PC-9 (cell line): ENCODE data around the gene MS4A15. TPM values are rescaled to one million over a fixed set of nuclear protein-coding genes. Genes with fewer than 3 reads are reported as not detected.

Experiments
- BruUV-seq: library from RNA; stranded (reverse); fragments of 400-500 nt; replicated peaks from 2 replicates; lab custom pipeline; 2021; lab: Mats Ljungman, UMichigan
- CTCF ChIA-PET: fragments of 300-600 bp; sonication (Branson Sonifier 250); formaldehyde crosslinking; loops from one replicate; lab custom pipeline; 2022; ENCODE audit warnings: antibody characterized with exemption; lab: Charles Lee
- POLR2A ChIA-PET: fragments of 300-600 bp; sonication (Branson Sonifier 250); formaldehyde crosslinking; loops from one replicate; lab custom pipeline; 2022; ENCODE audit warnings: antibody characterized with exemption; ENCODE audit not compliant: unreplicated experiment; lab: Charles Lee
- DNase-seq, 2 experiments: peaks; one replicate each; pipeline versions ENCODE4 v3.0.0 to v3.0.0-alpha.2; 2015 to 2022; ENCODE audit warnings: mixed read lengths in 1 of 2
- H2AFZ ChIP-seq: fragments of 200-600 bp; sonication (generic); 2 replicates; pipeline ENCODE4 v1.8.1; 2017; ENCODE audit warnings: antibody characterized with exemption
- H3F3A ChIP-seq: fragments of 200-600 bp; sonication (generic); 2 replicates; pipeline ENCODE4 v1.8.1; 2017; ENCODE audit warnings: antibody characterized with exemption, mild to moderate bottlenecking, low read depth; ENCODE audit not compliant: insufficient read depth
- H3K27ac ChIP-seq: fragments of 200-600 bp; sonication (generic); 2 replicates; pipeline ENCODE4 v1.6.1; 2016; ENCODE audit warnings: mixed run types
- H3K27me3 ChIP-seq: fragments of 200-600 bp; sonication (generic); 2 replicates; pipeline ENCODE4 v1.6.1; 2016; ENCODE audit warnings: low read depth, mixed run types; ENCODE audit not compliant: insufficient read depth
- H3K36me3 ChIP-seq: fragments of 200-600 bp; sonication (generic); 2 replicates; pipeline ENCODE4 v1.6.1; 2016; ENCODE audit warnings: low read depth, mixed run types
- H3K4me1 ChIP-seq: fragments of 200-600 bp; sonication (generic); replicated peaks from 2 replicates; pipeline ENCODE4 v1.6.1; 2016; ENCODE audit warnings: mixed run types; ENCODE audit not compliant: insufficient read depth
- H3K4me2 ChIP-seq: fragments of 200-600 bp; sonication (generic); 2 replicates; pipeline ENCODE4 v1.6.1; 2017; ENCODE audit warnings: mixed run types
- H3K4me3 ChIP-seq: fragments of 200-600 bp; sonication (generic); 2 replicates; pipeline ENCODE4 v1.6.1; 2016; ENCODE audit warnings: mixed run types
- H3K79me2 ChIP-seq: fragments of 200-600 bp; sonication (generic); 2 replicates; pipeline ENCODE4 v1.6.1; 2017; ENCODE audit warnings: low read depth, mixed run types
- H3K9me2 ChIP-seq: fragments of 200-600 bp; sonication (generic); 2 replicates; pipeline ENCODE4 v1.8.1; 2017; ENCODE audit warnings: mild to moderate bottlenecking; ENCODE audit not compliant: insufficient read depth
- H3K9me3 ChIP-seq: fragments of 200-600 bp; sonication (generic); 2 replicates; pipeline ENCODE4 v1.8.1; 2016; ENCODE audit warnings: low read depth; ENCODE audit not compliant: insufficient read depth
- H4K20me1 ChIP-seq: fragments of 200-600 bp; sonication (generic); 2 replicates; pipeline ENCODE4 v1.8.1; 2017; ENCODE audit not compliant: insufficient read depth
- EZH2 ChIP-seq: fragments of 200-600 bp; sonication (generic); IDR thresholded peaks from 2 replicates; pipeline ENCODE4 v1.8.0; 2017; ENCODE audit warnings: antibody characterized with exemption, low read depth
- intact Hi-C: fragments of 100-400 bp; cut with micrococcal nuclease; formaldehyde crosslinking; loops from one replicate; pipeline ENCODE4 v1.10.0; 2022; ENCODE audit not compliant: unreplicated experiment
- total RNA-seq: library from RNA; stranded (reverse); gene quantifications from 2 replicates; pipeline ENCODE4 v1.2.3, GENCODE V29; 2021
- TF ChIP-seq, protein P1 (sequence below): fragments of 200-600 bp; sonication (generic); conservative IDR thresholded peaks from 2 replicates; pipeline ENCODE4 v1.6.1; 2017; ENCODE audit warnings: mixed run types, antibody characterized with exemption, mild to moderate bottlenecking, moderate library complexity

Gene MS4A15
- total RNA-seq, 1 experiment from 2014 or later: not detected

DNA sequence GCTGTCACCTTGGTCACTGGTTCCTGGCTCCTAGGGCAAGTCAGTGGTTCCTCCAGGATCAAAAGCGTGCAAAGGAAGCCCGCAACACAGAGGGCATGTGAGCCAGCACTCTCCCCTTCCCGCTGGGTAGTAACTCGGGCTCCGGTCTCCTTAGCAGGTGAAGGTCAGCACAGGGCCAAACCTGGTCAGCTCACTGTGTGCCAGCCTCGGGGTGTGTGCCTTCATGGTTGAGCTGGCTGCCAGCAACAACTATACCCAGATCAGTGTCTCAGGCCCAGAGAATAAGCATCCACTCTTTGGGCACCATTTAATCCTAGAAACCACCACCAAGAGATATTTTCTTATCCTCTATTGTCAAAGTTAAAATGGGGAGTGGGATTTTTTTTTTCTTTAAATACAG lies 69.1 kb downstream of the MS4A15 start:
- Histone ChIP-seq H3K4me2 (no peak overlapping the region), H3K9me3 (no peaks in the 10 kb centered on the region), H3F3A (peaks cover 6% of the 10 kb centered on the region; the same call in 1 of the 2 replicates), H3K27ac (no peak overlapping the region), H2AFZ (no peak overlapping the region), H3K79me2 (no peaks in the 10 kb centered on the region), H4K20me1 (no peaks in the 10 kb centered on the region), H3K27me3 (peaks cover 48% of the 10 kb centered on the region), H3K4me3 (no peak overlapping the region), H3K36me3 (no peaks in the 10 kb centered on the region), H3K4me1 (no peaks in the 10 kb centered on the region), H3K9me2 (no peaks in the 10 kb centered on the region)
- BruUV-seq: no TSS peak
- no peak for DNase-seq
- intact Hi-C loops: no loop called here
- TF ChIP-seq, protein P1, sequence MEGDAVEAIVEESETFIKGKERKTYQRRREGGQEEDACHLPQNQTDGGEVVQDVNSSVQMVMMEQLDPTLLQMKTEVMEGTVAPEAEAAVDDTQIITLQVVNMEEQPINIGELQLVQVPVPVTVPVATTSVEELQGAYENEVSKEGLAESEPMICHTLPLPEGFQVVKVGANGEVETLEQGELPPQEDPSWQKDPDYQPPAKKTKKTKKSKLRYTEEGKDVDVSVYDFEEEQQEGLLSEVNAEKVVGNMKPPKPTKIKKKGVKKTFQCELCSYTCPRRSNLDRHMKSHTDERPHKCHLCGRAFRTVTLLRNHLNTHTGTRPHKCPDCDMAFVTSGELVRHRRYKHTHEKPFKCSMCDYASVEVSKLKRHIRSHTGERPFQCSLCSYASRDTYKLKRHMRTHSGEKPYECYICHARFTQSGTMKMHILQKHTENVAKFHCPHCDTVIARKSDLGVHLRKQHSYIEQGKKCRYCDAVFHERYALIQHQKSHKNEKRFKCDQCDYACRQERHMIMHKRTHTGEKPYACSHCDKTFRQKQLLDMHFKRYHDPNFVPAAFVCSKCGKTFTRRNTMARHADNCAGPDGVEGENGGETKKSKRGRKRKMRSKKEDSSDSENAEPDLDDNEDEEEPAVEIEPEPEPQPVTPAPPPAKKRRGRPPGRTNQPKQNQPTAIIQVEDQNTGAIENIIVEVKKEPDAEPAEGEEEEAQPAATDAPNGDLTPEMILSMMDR: no peak
- TF ChIP-seq EZH2: no peak
- POLR2A ChIA-PET: interaction anchor here (0.5 to 0.6 kb wide), 2 partner anchors 62 to 636 kb away, joined by 4 to 8 read pairs; no protein-coding TSS in a partner anchor
- CTCF ChIA-PET: no interaction called here

Other genes starting within 250 kb of the MS4A15 start
- gene MS4A13, start 241.5 kb upstream of the MS4A15 start, total RNA-seq: not detected in 2 replicates
- not detected in 2 replicates for gene MS4A8, start 57.3 kb upstream of the MS4A15 start, total RNA-seq
- not detected in 2 replicates for gene MS4A18, start 32.1 kb upstream of the MS4A15 start, total RNA-seq
- gene MS4A10, start 28.5 kb downstream of the MS4A15 start, total RNA-seq: not detected in 2 replicates
- gene CCDC86, start 85.2 kb downstream of the MS4A15 start, total RNA-seq: 34.8 and 35.6 TPM in 2 replicates
- 0.18 TPM in 1 of 2 replicates, not detected in the other for gene PTGDR2, start 99.1 kb downstream of the MS4A15 start, total RNA-seq
- gene ZP1, start 110.7 kb downstream of the MS4A15 start, total RNA-seq: not detected in 2 replicates
- 135 and 160 TPM in 2 replicates for gene PRPF19, start 149.7 kb downstream of the MS4A15 start, total RNA-seq
- 104 and 105 TPM in 2 replicates for gene TMEM109, start 157.3 kb downstream of the MS4A15 start, total RNA-seq
- gene TMEM132A, start 167.6 kb downstream of the MS4A15 start, total RNA-seq: 54.4 and 90.3 TPM in 2 replicates
- gene SLC15A3, start 195.3 kb downstream of the MS4A15 start, total RNA-seq: 2.7 and 5.5 TPM in 2 replicates
- 0.74 and 3.3 TPM in 2 replicates for gene CD6, start 214.8 kb downstream of the MS4A15 start, total RNA-seq